ENCODE results near the gene HPCAL1.

HPCAL1 gene

GRCh38 chr2:10326151-10326616 is 23.5 kb downstream of the HPCAL1 start:
- TF ChIP-seq EGR1 (IDR thresholded peaks at IDR 0.05) (no peak), YY1 (IDR thresholded peaks at IDR 0.05; ENCODE audit: low read depth) (no peak), NFIC (IDR thresholded peaks at IDR 0.05) (no peak), ZBTB7A (IDR thresholded peaks at IDR 0.05; ENCODE audit: low read depth) (no peak), USF1 (IDR thresholded peaks at IDR 0.05) (no peak), TEAD4 (IDR thresholded peaks at IDR 0.05) (no peak), RAD21 (IDR thresholded peaks at IDR 0.05; ENCODE audit: low read depth) (no peak), MAX (IDR thresholded peaks at IDR 0.05) (no peak), TCF12 (IDR thresholded peaks at IDR 0.05; ENCODE audit: low read depth) (no peak), REST (IDR thresholded peaks at IDR 0.05; ENCODE audit: low read depth) (no peak), TAF1 (IDR thresholded peaks at IDR 0.05; ENCODE audit: low read depth) (no peak), CEBPB (IDR thresholded peaks at IDR 0.05) (no peak), CREB1 (IDR thresholded peaks at IDR 0.05; ENCODE audit: low read depth) (no peak), EP300 (IDR thresholded peaks at IDR 0.05; ENCODE audit: borderline replicate concordance) (no peak), FOXM1 (IDR thresholded peaks at IDR 0.05; ENCODE audit: borderline replicate concordance, low read depth) (no peak)

- TF ChIP-seq USF1 (IDR thresholded peaks at IDR 0.05) (no peak), NFIC (IDR thresholded peaks at IDR 0.05) (peak; percentile 62), REST (IDR thresholded peaks at IDR 0.05; ENCODE audit: low read depth) (no peak), RAD21 (IDR thresholded peaks at IDR 0.05; ENCODE audit: low read depth) (no peak), CREB1 (IDR thresholded peaks at IDR 0.05; ENCODE audit: low read depth) (no peak)
Observed at GRCh38 chr2:10326707-10327594, 24.2 kb downstream of the HPCAL1 start.

- no peak for TF ChIP-seq CEBPB (IDR thresholded peaks at IDR 0.05)
- TF ChIP-seq EP300 (IDR thresholded peaks at IDR 0.05; ENCODE audit: borderline replicate concordance) = no peak
- no peak for TF ChIP-seq RAD21 (IDR thresholded peaks at IDR 0.05; ENCODE audit: low read depth)
- no peak for TF ChIP-seq MAX (IDR thresholded peaks at IDR 0.05)
- TF ChIP-seq USF1 (IDR thresholded peaks at IDR 0.05) = no peak
- no peak for TF ChIP-seq TEAD4 (IDR thresholded peaks at IDR 0.05)
Observed at GRCh38 chr2:10327896-10328669, 25.4 kb downstream of the HPCAL1 start.

GRCh38 chr2:10328670-10329579 is 26.2 kb downstream of the HPCAL1 start:
- no peak for TF ChIP-seq EGR1 (IDR thresholded peaks at IDR 0.05)
- no peak for TF ChIP-seq FOXM1 (IDR thresholded peaks at IDR 0.05; ENCODE audit: borderline replicate concordance, low read depth)
- TF ChIP-seq CEBPB (IDR thresholded peaks at IDR 0.05) = no peak
- TF ChIP-seq TEAD4 (IDR thresholded peaks at IDR 0.05) = no peak

GRCh38 chr2:10329580-10329879 is 26.8 kb downstream of the HPCAL1 start:
- TF ChIP-seq TCF12 (IDR thresholded peaks at IDR 0.05; ENCODE audit: low read depth) (no peak), CEBPB (IDR thresholded peaks at IDR 0.05) (no peak), RAD21 (IDR thresholded peaks at IDR 0.05; ENCODE audit: low read depth) (no peak), USF1 (IDR thresholded peaks at IDR 0.05) (no peak), NFIC (IDR thresholded peaks at IDR 0.05) (no peak), EGR1 (IDR thresholded peaks at IDR 0.05) (no peak), TAF1 (IDR thresholded peaks at IDR 0.05; ENCODE audit: low read depth) (no peak), FOXM1 (IDR thresholded peaks at IDR 0.05; ENCODE audit: borderline replicate concordance, low read depth) (no peak), EP300 (IDR thresholded peaks at IDR 0.05; ENCODE audit: borderline replicate concordance) (no peak), REST (IDR thresholded peaks at IDR 0.05; ENCODE audit: low read depth) (no peak), YY1 (IDR thresholded peaks at IDR 0.05; ENCODE audit: low read depth) (no peak), MAX (IDR thresholded peaks at IDR 0.05) (no peak), CREB1 (IDR thresholded peaks at IDR 0.05; ENCODE audit: low read depth) (no peak), ZBTB7A (IDR thresholded peaks at IDR 0.05; ENCODE audit: low read depth) (no peak), TEAD4 (IDR thresholded peaks at IDR 0.05) (no peak)
